COLO668 (cell line): ENCODE measurements around the gene TTLL7.
"Not testable (repeated sequence)": the region's sequence is repeated elsewhere in the genome, so short reads cannot be mapped to it uniquely, and the experiment has no call there.

Source experiments
- DNase-seq: peaks from one replicate; lab custom pipeline; 2025; ENCODE audit not compliant: unreplicated experiment; lab: John Stamatoyannopoulos, UW

Gene TTLL7

GRCh38 chr1:83931658-83932253 lies 67.2 kb downstream of the TTLL7 start:
- DNase-seq: peak; percentile 49

DNA sequence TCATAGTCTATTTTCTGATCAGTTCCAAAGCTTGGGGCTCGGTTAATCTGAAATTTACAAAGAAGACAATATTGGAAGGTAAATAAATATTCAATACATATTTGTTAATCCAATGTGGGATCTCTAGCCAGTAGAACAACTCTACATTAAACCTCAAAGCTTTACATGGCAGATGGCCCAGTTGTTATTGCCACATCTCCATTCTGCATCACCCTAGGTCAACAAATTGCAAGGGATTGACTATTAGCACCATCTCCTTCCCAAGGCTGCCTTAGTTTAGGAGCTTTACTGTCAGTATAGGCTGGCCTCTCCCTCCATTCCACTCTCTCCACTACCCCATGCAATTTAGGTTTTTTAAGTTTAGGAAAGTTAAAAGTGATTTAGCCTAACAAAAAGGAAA lies 69.7 kb downstream of the TTLL7 start:
- no peak for DNase-seq

DNA sequence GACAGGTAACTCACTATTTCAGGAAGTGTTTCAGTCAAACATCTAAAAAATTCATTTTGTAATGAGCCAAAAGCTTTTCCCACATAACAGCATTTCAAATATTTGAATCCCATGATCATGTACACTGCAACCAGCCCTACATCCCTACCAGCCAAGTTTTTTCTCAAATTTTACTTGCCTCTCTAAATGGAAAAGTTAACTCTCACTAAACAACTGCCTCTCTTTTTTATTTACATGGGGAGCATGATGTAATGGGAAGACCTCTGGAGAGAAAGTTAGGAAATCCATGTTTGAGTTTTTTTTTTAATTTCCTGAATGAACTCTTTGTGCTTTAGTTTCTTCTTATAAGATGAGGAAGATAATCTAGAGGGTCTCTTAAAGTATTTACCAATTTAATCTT lies 70.5 kb downstream of the TTLL7 start:
- no peak for DNase-seq

- DNase-seq: no peak
Measured at GRCh38 chr1:83927701-83928100, 71.2 kb downstream of the TTLL7 start.

- no peak for DNase-seq
Measured at GRCh38 chr1:83927061-83927460, 71.9 kb downstream of the TTLL7 start.

DNA sequence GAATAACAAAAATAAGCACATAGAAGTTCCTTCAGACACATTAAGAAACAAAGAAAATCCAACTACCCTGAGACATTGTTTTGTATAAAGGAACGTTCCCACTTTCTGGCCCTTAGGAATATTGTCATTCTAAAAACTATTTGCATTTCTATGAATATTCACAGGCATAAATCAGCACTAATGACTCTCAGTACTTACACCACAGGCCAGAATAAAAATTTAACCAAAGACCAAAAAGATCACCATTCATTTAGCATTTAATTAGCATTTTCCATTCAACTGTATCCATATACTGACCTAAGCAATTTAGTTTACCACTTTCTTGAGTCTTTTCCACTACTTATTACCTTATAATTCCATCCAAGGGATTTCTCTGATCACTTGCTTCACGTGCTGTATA lies 75.4 kb downstream of the TTLL7 start:
- no peak for DNase-seq

- no peak for DNase-seq
Measured at GRCh38 chr1:83922431-83922830, 76.5 kb downstream of the TTLL7 start.

DNA sequence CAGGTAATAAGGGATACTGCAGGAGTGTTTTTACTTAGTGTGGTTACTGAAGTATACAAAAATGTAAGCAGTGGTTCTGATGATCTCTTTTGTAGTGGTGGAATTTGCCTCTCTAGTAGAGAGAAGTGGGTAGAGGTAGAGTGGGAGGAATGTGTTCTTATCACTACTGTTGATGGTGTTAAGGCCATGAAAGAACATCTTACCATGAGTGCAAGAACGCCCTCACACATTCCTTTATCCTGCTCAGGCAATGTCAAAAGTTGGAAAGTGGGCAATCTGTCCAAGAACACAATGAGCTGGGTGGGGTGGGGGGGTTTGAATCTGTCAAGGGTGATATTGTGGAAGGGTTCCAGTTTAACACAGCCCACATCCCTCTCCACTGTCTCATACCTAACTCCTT lies 78.6 kb downstream of the TTLL7 start:
- no peak for DNase-seq

DNA sequence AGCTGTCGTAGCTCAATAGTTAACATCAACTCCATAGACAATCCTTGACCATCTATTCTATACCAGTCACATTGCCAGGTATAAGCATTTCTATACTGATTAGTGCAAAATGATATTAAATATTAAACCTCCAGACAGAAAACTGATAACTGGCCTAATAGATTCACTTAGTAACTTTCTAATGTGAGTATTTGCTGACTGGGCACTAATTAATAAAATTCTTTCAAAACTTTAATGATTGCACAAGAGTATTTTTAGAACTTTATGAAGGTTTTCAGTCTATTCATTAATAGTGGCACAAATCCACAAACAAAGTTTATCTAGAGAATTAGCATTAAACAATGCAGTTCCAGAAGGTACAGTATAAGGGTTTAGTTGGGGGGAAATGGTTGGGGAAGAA lies 79.1 kb downstream of the TTLL7 start:
- DNase-seq: no peak

DNA sequence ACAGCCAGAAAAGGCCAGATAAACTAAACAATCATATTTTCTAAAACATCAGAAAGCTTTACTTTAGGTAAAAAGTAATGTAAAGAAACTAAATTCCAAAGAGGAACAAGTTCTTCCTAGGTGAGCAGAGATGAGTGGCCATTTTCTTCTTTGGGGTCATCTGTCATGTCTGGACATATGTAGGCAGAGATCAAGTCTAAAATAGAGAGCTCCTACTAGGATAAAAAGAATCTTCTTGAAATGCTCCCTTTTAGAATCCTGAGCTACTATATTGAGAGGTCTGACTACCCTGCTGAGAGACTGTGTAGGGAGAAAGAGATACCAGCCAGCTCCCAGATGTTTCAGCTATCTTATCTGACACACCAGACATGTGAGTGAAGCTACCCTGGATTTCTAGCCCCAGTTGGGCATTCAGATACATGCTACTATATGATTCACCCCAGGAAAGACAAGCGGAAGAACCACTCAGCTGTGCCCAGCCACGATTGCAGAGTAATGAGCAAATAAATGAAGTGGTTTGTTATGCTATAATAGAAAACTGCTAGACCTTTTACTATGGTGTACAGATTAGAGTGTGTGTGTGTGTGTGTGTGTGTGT lies 80.1 kb downstream of the TTLL7 start:
- DNase-seq: no peak

DNA sequence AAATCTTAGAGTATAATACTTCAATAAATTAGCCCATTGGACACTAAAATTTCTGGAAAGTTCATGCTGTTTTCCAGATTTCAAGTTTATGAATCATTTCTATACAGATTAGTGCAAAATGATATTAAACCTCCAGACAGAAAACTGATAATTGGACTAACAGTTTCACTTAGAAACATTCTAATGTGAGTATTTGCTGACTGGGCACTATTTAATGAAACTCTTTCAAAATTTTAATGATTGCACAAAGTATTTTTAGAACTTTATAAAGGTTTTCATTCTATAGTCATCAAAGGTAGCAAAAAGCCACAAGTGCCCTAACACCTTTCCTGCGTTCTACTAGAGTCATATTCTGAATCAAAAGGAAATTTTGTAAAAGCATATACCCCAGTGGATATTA lies 81.0 kb downstream of the TTLL7 start:
- no peak for DNase-seq

- DNase-seq: not testable (repeated sequence)
Measured at GRCh38 chr1:83916094-83916493, 82.8 kb downstream of the TTLL7 start.

DNA sequence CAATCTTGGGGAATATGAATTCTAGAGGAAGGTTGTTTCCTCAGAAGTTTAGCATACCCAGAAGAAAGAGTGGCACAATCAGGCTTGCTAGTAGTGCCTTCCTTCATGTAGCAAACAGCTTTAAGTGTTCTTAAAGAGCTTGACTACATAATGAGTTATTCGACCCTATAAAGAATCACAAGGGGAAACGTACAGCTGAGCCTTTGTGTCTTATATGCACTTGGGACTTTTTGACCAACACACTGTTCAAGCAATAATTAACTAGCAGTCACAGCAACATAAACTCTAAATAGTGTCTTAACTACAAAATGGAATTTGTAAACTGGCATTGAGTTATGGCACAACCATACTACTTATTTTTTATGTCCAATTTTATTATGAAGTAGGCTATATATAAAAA lies 86.1 kb downstream of the TTLL7 start:
- no peak for DNase-seq

DNA sequence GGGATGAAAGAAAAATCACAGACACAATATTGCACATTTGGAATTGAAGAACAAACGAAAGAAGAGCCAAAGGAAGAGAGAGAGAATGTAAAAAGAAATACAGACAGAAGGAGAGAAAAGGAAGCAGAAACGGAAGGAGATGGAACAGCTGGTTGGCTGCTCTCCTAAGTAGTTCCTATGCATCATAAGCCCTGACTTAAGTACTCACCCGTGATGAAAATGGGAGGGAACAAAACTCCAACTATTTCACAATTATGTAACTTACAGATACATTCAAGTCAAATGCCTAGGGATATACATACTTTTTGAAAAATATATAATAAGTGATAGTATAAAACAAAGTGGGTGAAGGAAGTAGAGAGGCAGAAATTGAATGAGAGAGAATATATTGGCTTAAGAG lies 88.5 kb downstream of the TTLL7 start:
- no peak for DNase-seq

DNA sequence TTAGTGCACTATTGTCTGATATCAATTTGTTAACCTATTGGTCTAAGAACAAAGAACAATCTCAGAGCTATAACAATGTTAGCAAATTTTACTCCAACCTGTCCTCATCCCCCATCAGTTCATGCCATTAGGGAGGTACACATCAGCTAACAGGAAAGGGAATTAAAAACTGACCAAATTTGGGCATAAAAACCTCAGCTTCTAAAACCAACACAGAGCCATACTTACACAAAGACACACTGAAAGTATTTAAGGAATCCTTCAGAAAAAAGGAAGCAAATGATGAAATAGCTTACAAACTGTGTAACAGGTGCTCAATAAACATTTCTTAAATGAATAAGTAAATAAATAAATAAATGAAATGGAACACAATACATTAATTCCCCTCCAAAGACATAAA lies 89.2 kb downstream of the TTLL7 start:
- DNase-seq: no peak

DNA sequence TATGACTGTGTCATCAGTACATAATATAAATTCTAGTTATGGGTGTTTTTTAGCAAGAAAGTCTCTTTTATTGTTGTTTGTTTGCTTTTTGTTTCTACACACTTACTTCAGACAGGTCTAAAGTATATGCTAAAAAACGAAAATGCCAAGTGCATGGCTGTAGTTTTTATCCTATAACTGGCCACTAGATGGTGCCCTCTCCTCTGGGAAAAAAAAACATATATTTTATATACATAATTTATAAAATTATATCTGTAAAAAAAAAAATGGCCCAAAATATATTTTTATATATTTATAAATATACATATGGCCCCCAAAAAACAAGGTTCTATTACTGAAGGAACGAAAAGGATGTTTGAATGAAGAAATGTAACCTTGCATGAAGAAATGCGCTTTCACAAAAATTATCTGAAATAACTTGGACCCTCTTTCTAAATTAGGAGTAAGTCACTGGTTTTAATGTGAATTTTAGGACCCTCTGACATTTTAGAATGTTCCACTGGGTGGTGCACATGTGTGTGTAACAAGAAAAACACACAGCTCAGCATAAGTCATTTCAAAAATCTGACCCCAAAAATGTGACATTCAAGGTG lies 93.5 kb downstream of the TTLL7 start:
- DNase-seq: peak; percentile 27

GRCh38 chr1:83901547-83902155 lies 97.3 kb downstream of the TTLL7 start:
- peak; percentile 63 for DNase-seq

- no peak for DNase-seq
Measured at GRCh38 chr1:83900524-83900923, 98.4 kb downstream of the TTLL7 start.

GRCh38 chr1:83897516-83897915 lies 101.4 kb downstream of the TTLL7 start:
- DNase-seq: no peak

GRCh38 chr1:83896299-83896698 lies 102.6 kb downstream of the TTLL7 start:
- no peak for DNase-seq

- DNase-seq: no peak
Measured at GRCh38 chr1:83889707-83890106, 109.2 kb downstream of the TTLL7 start.

- DNase-seq: no peak
Measured at GRCh38 chr1:83887483-83887882, 111.4 kb downstream of the TTLL7 start.
